Right lobe of liver (tissue), 6 donors: ENCODE data around the gene ABLIM2. TPM values are rescaled to one million over a fixed set of nuclear protein-coding genes. Genes with fewer than 3 reads are reported as not detected.

ENCODE experiments used
- ATAC-seq, 4 donors: fragments of 200-7000 bp; cut with Tn5 transposase; one replicate each; pipeline ENCODE4 v1.9.1; 2020; ENCODE audit warnings: mild to moderate bottlenecking in 4 of 4, moderate library complexity in 4 of 4
- DNase-seq, 3 donors: peaks; one replicate each; pipeline ENCODE4 v3.0.0-alpha.2; 2020
- H3K27ac ChIP-seq, 3 donors: fragments of 200-600 bp; one replicate each; pipeline ENCODE4 v1.8.0; 2022
- H3K27me3 ChIP-seq, 2 donors: fragments of 200-600 bp; one replicate each; pipeline ENCODE4 v1.8.0; 2022
- H3K36me3 ChIP-seq, 4 donors: fragments of 200-600 bp; sonication (generic) in 1 of 4; one replicate each; pipeline versions ENCODE4 v1.5.1 to v1.8.0; 2017 to 2022; ENCODE audit warnings: control low read depth in 1 of 4
- H3K4me1 ChIP-seq, 4 donors: fragments of 200-600 bp; sonication (generic) in 1 of 4; one replicate each; pipeline versions ENCODE4 v1.5.1 to v1.8.0; 2017 to 2022; ENCODE audit warnings: control low read depth in 1 of 4
- H3K4me3 ChIP-seq, 3 donors: fragments of 200-600 bp; one replicate each; pipeline ENCODE4 v1.8.0; 2022
- H3K9me3 ChIP-seq, 4 donors: fragments of 200-600 bp; sonication (generic) in 1 of 4; one replicate each; pipeline versions ENCODE4 v1.5.1 to v1.8.0; 2017 to 2022; ENCODE audit warnings: control low read depth in 1 of 4
- CTCF ChIP-seq, 4 donors: fragments of 200-600 bp in 3 of 4; fragments of 450-650 bp in 1 of 4; IDR thresholded peaks; one replicate each; pipeline versions ENCODE4 v1.5.1 to v1.8.0; 2016 to 2022; ENCODE audit warnings: antibody characterized with exemption in 4 of 4, mild to moderate bottlenecking in 2 of 4
- POLR2A ChIP-seq: fragments of 450-650 bp; IDR thresholded peaks from one replicate; pipeline ENCODE4 v1.6.1; 2017; ENCODE audit warnings: antibody characterized with exemption, mild to moderate bottlenecking
- WGBS: methylation state at CpG from one replicate; pipeline ENCODE4 v1.1.6; 2018; ENCODE audit warnings: low coverage, low lambda C conversion rate; ENCODE audit not compliant: insufficient coverage; ENCODE audit errors: missing lambda C conversion rate; 5-methylcytosine and 5-hydroxymethylcytosine counted together
- intact Hi-C, 2 donors: fragments of 100-400 bp; cut with DNase I; formaldehyde crosslinking; loops; one replicate each; pipeline versions ENCODE4 v1.11.2 to v1.14.1; 2022
- total RNA-seq, 6 experiments: library from RNA; depleted of rRNA in 2 of 6; stranded (reverse); fragments of >200 nt in 2 of 6; fragmentation: NEBNext Ultra II Directional in 3 of 6; extraction: Animal tissue kit (Norgen Biotek cat#: 25700) in 3 of 6; gene quantifications; one replicate each; pipeline versions ENCODE4 v1.1.0 to v1.2.4, GENCODE V29; 2016 to 2023
- donor health status: DM: no; HTN: yes; CAD: no.
- donor health status: DM: no; HTN: no; CAD: no.
- donor health status: DM: no; HTN: no; CAD: no.
- donor health status: DM: no; HTN: yes; CAD: no.
- donor health status: DM: no; HTN: yes; CAD: no.

ABLIM2 gene
- total RNA-seq, 6 experiments from 2014 or later = 0.93 to 3.5 (median 2.3) TPM

GRCh38 chr4:8090744-8091301 is 67.8 kb downstream of the ABLIM2 start:
- Histone ChIP-seq H3K27ac (no peak overlapping the region), H3K9me3 (peaks cover 0 to 6% (median 0%) of the 10 kb centered on the region in 4 donors), H3K4me1 (no peaks in the 10 kb centered on the region), H3K4me3 (no peak overlapping the region), H3K27me3 (no peaks in the 10 kb centered on the region), H3K36me3 (no peaks in the 10 kb centered on the region)
- no peak for ATAC-seq
- intact Hi-C loops = no loop called here
- no peak for DNase-seq
- TF ChIP-seq POLR2A (no peak), CTCF (IDR thresholded peaks at IDR 0.05) (no peak)
- 82% methylated on average over 12 of the region's 12 CpGs for WGBS

- DNase-seq (no peak), ATAC-seq (peak in 2 of 4 donors; percentile 13 to 48)
- H3K36me3 ChIP-seq = no peaks in the 10 kb centered on the region
- intact Hi-C loops = no loop called here
- no peaks in the 10 kb centered on the region for H3K4me1 ChIP-seq
- WGBS = 76% methylated on average over 4 of the region's 4 CpGs
- TF ChIP-seq POLR2A (no peak), CTCF (IDR thresholded peaks at IDR 0.05) (no peak)
- no peak overlapping the region for H3K27ac ChIP-seq
- no peaks in the 10 kb centered on the region for H3K27me3 ChIP-seq
- H3K9me3 ChIP-seq = peaks cover 0 to 6% (median 0%) of the 10 kb centered on the region in 4 donors
- H3K4me3 ChIP-seq = no peak overlapping the region
Measured at GRCh38 chr4:8090312-8090711, 68.3 kb downstream of the ABLIM2 start.

- intact Hi-C loops = no loop called here
- no peaks in the 10 kb centered on the region for H3K4me1 ChIP-seq
- no CpG with 5 or more reads among the region's 7 CpGs for WGBS
- no peak overlapping the region for H3K4me3 ChIP-seq
- DNase-seq (peak in 1 of 3 donors; percentile 48), ATAC-seq (peak in 1 of 4 donors; percentile 22)
- TF ChIP-seq POLR2A (no peak), CTCF (IDR thresholded peaks at IDR 0.05) (no peak)
- H3K36me3 ChIP-seq = no peaks in the 10 kb centered on the region
- H3K27me3 ChIP-seq = no peaks in the 10 kb centered on the region
- no peak overlapping the region for H3K27ac ChIP-seq
- H3K9me3 ChIP-seq = peaks cover 0 to 6% (median 0%) of the 10 kb centered on the region in 4 donors
Measured at GRCh38 chr4:8089862-8090261, 68.8 kb downstream of the ABLIM2 start.

GRCh38 chr4:8088966-8089491 is 69.6 kb downstream of the ABLIM2 start:
- H3K36me3 ChIP-seq = no peaks in the 10 kb centered on the region
- 89% methylated on average over 10 of the region's 12 CpGs for WGBS
- TF ChIP-seq POLR2A = no peak
- TF ChIP-seq CTCF (IDR thresholded peaks at IDR 0.05) = no peak
- no peak overlapping the region for H3K4me3 ChIP-seq
- intact Hi-C loops = no loop called here
- ATAC-seq = no peak
- H3K27ac ChIP-seq = no peak overlapping the region
- no peaks in the 10 kb centered on the region for H3K27me3 ChIP-seq
- no peaks in the 10 kb centered on the region for H3K4me1 ChIP-seq
- DNase-seq = peak in 1 of 3 donors; percentile 39
- peaks cover 0 to 6% (median 0%) of the 10 kb centered on the region in 4 donors for H3K9me3 ChIP-seq
